Erythroblast (primary cell): ENCODE results near the gene PDCD1LG2.

ENCODE experiments used
- GATA1 ChIP-seq: IDR thresholded peaks from 2 replicates; pipeline ENCODE4 v1.6.1; 2011; ENCODE audit warnings: low read depth, mild to moderate bottlenecking, control low read depth, low read length, moderate library complexity
- POLR2A ChIP-seq: IDR thresholded peaks from 2 replicates; pipeline ENCODE4 v1.6.1; 2011; ENCODE audit warnings: mild to moderate bottlenecking, low read length

GRCh38 chr9:5510989-5511388, 658 bp downstream of the PDCD1LG2 start:
- TF ChIP-seq POLR2A = no peak
- no peak for TF ChIP-seq GATA1
